ENCODE data around the gene STOX2.
A peak's percentile ranks its signal among the peaks of the same experiment; 100 is the strongest.

The STOX2 gene

GRCh38 chr4:183905081-183905592 lies at the start of gene STOX2:
Gene STOX2 (plus strand): TSS chr4:183905307. CDS start chr4:183906791, 1,484 bp downstream.
- DNase-seq: peak; percentile 3

- no peak for DNase-seq
These were observed 49.5 kb upstream of the STOX2 start for GRCh38 chr4:183855323-183856190.

- no peak for DNase-seq
These were observed 48.1 kb upstream of the STOX2 start for GRCh38 chr4:183857040-183857439.

GRCh38 chr4:183858011-183858615 lies 47.0 kb upstream of the STOX2 start:
- no peak for DNase-seq

- DNase-seq: no peak
These were observed 45.0 kb upstream of the STOX2 start for GRCh38 chr4:183860119-183860518.

- no peak for DNase-seq
These were observed 44.4 kb upstream of the STOX2 start for GRCh38 chr4:183860731-183861130.

GRCh38 chr4:183861426-183861825 lies 43.7 kb upstream of the STOX2 start:
- DNase-seq: no peak

GRCh38 chr4:183863155-183863825 lies 41.8 kb upstream of the STOX2 start:
- no peak for DNase-seq

GRCh38 chr4:183867247-183867646 lies 37.9 kb upstream of the STOX2 start:
- no peak for DNase-seq

GRCh38 chr4:183870997-183871396 lies 34.1 kb upstream of the STOX2 start:
- no peak for DNase-seq

- DNase-seq: no peak
These were observed 33.5 kb upstream of the STOX2 start for GRCh38 chr4:183871581-183871980.

- no peak for DNase-seq
These were observed 32.6 kb upstream of the STOX2 start for GRCh38 chr4:183872531-183872930.

- DNase-seq: no peak
These were observed 31.5 kb upstream of the STOX2 start for GRCh38 chr4:183873409-183874185.

- no peak for DNase-seq
These were observed 29.8 kb upstream of the STOX2 start for GRCh38 chr4:183875251-183875825.

- no peak for DNase-seq
These were observed 28.7 kb upstream of the STOX2 start for GRCh38 chr4:183876268-183876934.

- DNase-seq: no peak
These were observed 26.7 kb upstream of the STOX2 start for GRCh38 chr4:183878251-183878970.

GRCh38 chr4:183885205-183885720 lies 19.8 kb upstream of the STOX2 start:
- DNase-seq: no peak

GRCh38 chr4:183887351-183887750 lies 17.8 kb upstream of the STOX2 start:
- no peak for DNase-seq

- DNase-seq: no peak
These were observed 16.5 kb upstream of the STOX2 start for GRCh38 chr4:183888564-183888963.

GRCh38 chr4:183889190-183889589 lies 15.9 kb upstream of the STOX2 start:
- DNase-seq: no peak

GRCh38 chr4:183897193-183897592 lies 7.9 kb upstream of the STOX2 start:
- no peak for DNase-seq

All from CD4-positive, alpha-beta T cell treated with Interferon gamma for 1 hour (primary cell).